A673 (cell line): ENCODE measurements around the gene KLB.

Experiments used
- EZH2 ChIP-seq: fragments of 200-600 bp; sonication (generic); IDR thresholded peaks from 2 replicates; pipeline ENCODE4 v1.6.1; 2017; ENCODE audit warnings: borderline replicate concordance, low read depth, mild to moderate bottlenecking, mixed read lengths, antibody characterized with exemption, low read length; ENCODE audit not compliant: poor library complexity, severe bottlenecking
- TF ChIP-seq, protein P1 (sequence below): fragments of 300-800, 200-600 bp; sonication (generic); conservative IDR thresholded peaks from 2 replicates; pipeline ENCODE4 v1.5.1; 2017; ENCODE audit warnings: low read depth, mild to moderate bottlenecking, antibody characterized with exemption, low read length, moderate library complexity, mixed read lengths

- TF ChIP-seq EZH2, result no peak
- TF ChIP-seq, protein P1, sequence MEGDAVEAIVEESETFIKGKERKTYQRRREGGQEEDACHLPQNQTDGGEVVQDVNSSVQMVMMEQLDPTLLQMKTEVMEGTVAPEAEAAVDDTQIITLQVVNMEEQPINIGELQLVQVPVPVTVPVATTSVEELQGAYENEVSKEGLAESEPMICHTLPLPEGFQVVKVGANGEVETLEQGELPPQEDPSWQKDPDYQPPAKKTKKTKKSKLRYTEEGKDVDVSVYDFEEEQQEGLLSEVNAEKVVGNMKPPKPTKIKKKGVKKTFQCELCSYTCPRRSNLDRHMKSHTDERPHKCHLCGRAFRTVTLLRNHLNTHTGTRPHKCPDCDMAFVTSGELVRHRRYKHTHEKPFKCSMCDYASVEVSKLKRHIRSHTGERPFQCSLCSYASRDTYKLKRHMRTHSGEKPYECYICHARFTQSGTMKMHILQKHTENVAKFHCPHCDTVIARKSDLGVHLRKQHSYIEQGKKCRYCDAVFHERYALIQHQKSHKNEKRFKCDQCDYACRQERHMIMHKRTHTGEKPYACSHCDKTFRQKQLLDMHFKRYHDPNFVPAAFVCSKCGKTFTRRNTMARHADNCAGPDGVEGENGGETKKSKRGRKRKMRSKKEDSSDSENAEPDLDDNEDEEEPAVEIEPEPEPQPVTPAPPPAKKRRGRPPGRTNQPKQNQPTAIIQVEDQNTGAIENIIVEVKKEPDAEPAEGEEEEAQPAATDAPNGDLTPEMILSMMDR, result no peak
Observed at GRCh38 chr4:39362827-39363226, 43.9 kb upstream of the KLB start.
